T-helper 2 cell treated with Interferon-gamma antibody and Interleukin-4, amounts not matched to agents 100 ng/mL and 5 ng/mL, for 36 hours (primary cell): ENCODE results near the gene GSX1. TPM values are rescaled to one million over a fixed set of nuclear protein-coding genes. Genes with fewer than 3 reads are reported as not detected.
"Not testable (repeated sequence)": the region's sequence is repeated elsewhere in the genome, so short reads cannot be mapped to it uniquely, and the experiment has no call there.

ENCODE experiments used
- intact Hi-C: fragments of 100-400 bp; cut with micrococcal nuclease; formaldehyde crosslinking; loops from one replicate; pipeline ENCODE4 v1.15.1; 2023
- total RNA-seq: library from RNA; stranded (reverse); gene quantifications from 2 replicates; pipeline ENCODE4 v1.2.3, GENCODE V29; 2022

GSX1 gene
- not detected in 2 replicates for total RNA-seq

- intact Hi-C loops: loop anchor here (1.0 to 5.0 kb wide), 3 partner anchors 30 to 185 kb away; no protein-coding TSS in a partner anchor
Observed at GRCh38 chr13:27792393-27793218, at the start of gene GSX1. Gene GSX1, plus strand, starts transcription at chr13:27792483. Its CDS starts 208 bp downstream, at chr13:27792691.

GRCh38 chr13:27744801-27745200 lies 47.5 kb upstream of the GSX1 start:
- intact Hi-C loops: no loop called here

- intact Hi-C loops: no loop called here
Observed at GRCh38 chr13:27745301-27745700, 47.0 kb upstream of the GSX1 start.

GRCh38 chr13:27748143-27748542 lies 44.1 kb upstream of the GSX1 start:
- intact Hi-C loops: not testable (repeated sequence)

- intact Hi-C loops: no loop called here
Observed at GRCh38 chr13:27751953-27752532, 40.2 kb upstream of the GSX1 start.

- intact Hi-C loops: no loop called here
Observed at GRCh38 chr13:27765650-27766049, 26.6 kb upstream of the GSX1 start.

GRCh38 chr13:27770809-27771208 lies 21.5 kb upstream of the GSX1 start:
- intact Hi-C loops: no loop called here

- intact Hi-C loops: no loop called here
Observed at GRCh38 chr13:27772651-27773425, 19.4 kb upstream of the GSX1 start.

- intact Hi-C loops: no loop called here
Observed at GRCh38 chr13:27774169-27774568, 18.1 kb upstream of the GSX1 start.

- intact Hi-C loops: no loop called here
Observed at GRCh38 chr13:27774651-27775050, 17.6 kb upstream of the GSX1 start.

GRCh38 chr13:27775943-27776342 lies 16.3 kb upstream of the GSX1 start:
- intact Hi-C loops: no loop called here

GRCh38 chr13:27782151-27782550 lies 10.1 kb upstream of the GSX1 start:
- intact Hi-C loops: no loop called here

GRCh38 chr13:27783111-27783510 lies 9.2 kb upstream of the GSX1 start:
- intact Hi-C loops: no loop called here

GRCh38 chr13:27788271-27788670 lies 4.0 kb upstream of the GSX1 start:
- intact Hi-C loops: no loop called here

- intact Hi-C loops: no loop called here
Observed at GRCh38 chr13:27789153-27789494, 3.2 kb upstream of the GSX1 start.

- intact Hi-C loops: loop anchor here (5.0 kb wide), 1 partner anchor 188 kb away; no protein-coding TSS in a partner anchor
Observed at GRCh38 chr13:27789495-27790303, 2.6 kb upstream of the GSX1 start.

- intact Hi-C loops: loop anchor here (5.0 kb wide), 1 partner anchor 187 kb away; no protein-coding TSS in a partner anchor
Observed at GRCh38 chr13:27790523-27790922, 1.8 kb upstream of the GSX1 start.

GRCh38 chr13:27791146-27791900 lies 960 bp upstream of the GSX1 start:
- intact Hi-C loops: loop anchor here (5.0 kb wide), 1 partner anchor 186 kb away; no protein-coding TSS in a partner anchor

- intact Hi-C loops: loop anchor here (1.0 to 5.0 kb wide), 3 partner anchors 31 to 185 kb away; no protein-coding TSS in a partner anchor
Observed at GRCh38 chr13:27791901-27792392, 336 bp upstream of the GSX1 start.
